Stomach (tissue), 4 donors: ENCODE measurements around the gene CTIF.

Experiments
- CTCF ChIP-seq, 7 experiments: fragments of 450-650 bp in 4 of 7; fragments of 200-600 bp in 3 of 7; sonication (generic) in 3 of 7; IDR thresholded peaks; one replicate each; pipeline ENCODE4 v1.5.1; 2016 to 2019; ENCODE audit warnings: antibody characterized with exemption in 7 of 7, control low read depth in 2 of 7, mild to moderate bottlenecking in 1 of 7
- EP300 ChIP-seq: sonication (generic); formaldehyde crosslinking; IDR thresholded peaks from one replicate; pipeline ENCODE4 v1.6.1; 2017; ENCODE audit warnings: antibody characterized with exemption
- POLR2A ChIP-seq, 4 donors: fragments of 450-650 bp; IDR thresholded peaks; one replicate each; pipeline ENCODE4 v1.6.1; 2016; ENCODE audit warnings: antibody characterized with exemption in 4 of 4, control low read depth in 2 of 4, mild to moderate bottlenecking in 1 of 4, moderate library complexity in 1 of 4

- TF ChIP-seq EP300 (no peak), CTCF (IDR thresholded peaks at IDR 0.05) (no peak), POLR2A (IDR thresholded peaks at IDR 0.05) (no peak)
These were observed 36.0 kb downstream of the CTIF start for GRCh38 chr18:48574667-48575300.
